Stimulated activated memory B cell treated with anti-CD40 and anti-IgM and Interleukin-4, amounts not matched to agents 10 μg/mL and 1 μg/mL and 100 μg/mL, for 72 hours (primary cell): ENCODE results near the gene CKAP2L.

Source experiments
- ATAC-seq: fragments of 150-1000 bp; cut with Tn5 transposase; 2 replicates; pipeline ENCODE4 v1.10.0; 2021
- H3K27ac Mint-ChIP-seq: one replicate; pipeline ENCODE4 v1.8.0; 2022; ENCODE audit warnings: mild to moderate bottlenecking, mixed read lengths
- H3K27me3 Mint-ChIP-seq: one replicate; pipeline ENCODE4 v1.8.0; 2022; ENCODE audit warnings: mixed read lengths
- H3K36me3 Mint-ChIP-seq: one replicate; pipeline ENCODE4 v1.8.0; 2022; ENCODE audit warnings: mixed read lengths
- H3K4me1 Mint-ChIP-seq: one replicate; pipeline ENCODE4 v1.8.0; 2022; ENCODE audit warnings: mixed read lengths
- H3K4me3 Mint-ChIP-seq: one replicate; pipeline ENCODE4 v1.8.0; 2022; ENCODE audit warnings: mild to moderate bottlenecking, moderate library complexity, mixed read lengths
- H3K9me3 Mint-ChIP-seq: one replicate; pipeline ENCODE4 v1.8.0; 2022; ENCODE audit warnings: mixed read lengths

CKAP2L gene, protein sequence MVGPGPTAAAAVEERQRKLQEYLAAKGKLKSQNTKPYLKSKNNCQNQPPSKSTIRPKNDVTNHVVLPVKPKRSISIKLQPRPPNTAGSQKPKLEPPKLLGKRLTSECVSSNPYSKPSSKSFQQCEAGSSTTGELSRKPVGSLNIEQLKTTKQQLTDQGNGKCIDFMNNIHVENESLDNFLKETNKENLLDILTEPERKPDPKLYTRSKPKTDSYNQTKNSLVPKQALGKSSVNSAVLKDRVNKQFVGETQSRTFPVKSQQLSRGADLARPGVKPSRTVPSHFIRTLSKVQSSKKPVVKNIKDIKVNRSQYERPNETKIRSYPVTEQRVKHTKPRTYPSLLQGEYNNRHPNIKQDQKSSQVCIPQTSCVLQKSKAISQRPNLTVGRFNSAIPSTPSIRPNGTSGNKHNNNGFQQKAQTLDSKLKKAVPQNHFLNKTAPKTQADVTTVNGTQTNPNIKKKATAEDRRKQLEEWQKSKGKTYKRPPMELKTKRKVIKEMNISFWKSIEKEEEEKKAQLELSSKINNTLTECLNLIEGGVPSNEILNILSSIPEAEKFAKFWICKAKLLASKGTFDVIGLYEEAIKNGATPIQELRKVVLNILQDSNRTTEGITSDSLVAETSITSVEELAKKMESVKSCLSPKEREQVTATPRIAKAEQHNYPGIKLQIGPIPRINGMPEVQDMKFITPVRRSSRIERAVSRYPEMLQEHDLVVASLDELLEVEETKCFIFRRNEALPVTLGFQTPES

DNA sequence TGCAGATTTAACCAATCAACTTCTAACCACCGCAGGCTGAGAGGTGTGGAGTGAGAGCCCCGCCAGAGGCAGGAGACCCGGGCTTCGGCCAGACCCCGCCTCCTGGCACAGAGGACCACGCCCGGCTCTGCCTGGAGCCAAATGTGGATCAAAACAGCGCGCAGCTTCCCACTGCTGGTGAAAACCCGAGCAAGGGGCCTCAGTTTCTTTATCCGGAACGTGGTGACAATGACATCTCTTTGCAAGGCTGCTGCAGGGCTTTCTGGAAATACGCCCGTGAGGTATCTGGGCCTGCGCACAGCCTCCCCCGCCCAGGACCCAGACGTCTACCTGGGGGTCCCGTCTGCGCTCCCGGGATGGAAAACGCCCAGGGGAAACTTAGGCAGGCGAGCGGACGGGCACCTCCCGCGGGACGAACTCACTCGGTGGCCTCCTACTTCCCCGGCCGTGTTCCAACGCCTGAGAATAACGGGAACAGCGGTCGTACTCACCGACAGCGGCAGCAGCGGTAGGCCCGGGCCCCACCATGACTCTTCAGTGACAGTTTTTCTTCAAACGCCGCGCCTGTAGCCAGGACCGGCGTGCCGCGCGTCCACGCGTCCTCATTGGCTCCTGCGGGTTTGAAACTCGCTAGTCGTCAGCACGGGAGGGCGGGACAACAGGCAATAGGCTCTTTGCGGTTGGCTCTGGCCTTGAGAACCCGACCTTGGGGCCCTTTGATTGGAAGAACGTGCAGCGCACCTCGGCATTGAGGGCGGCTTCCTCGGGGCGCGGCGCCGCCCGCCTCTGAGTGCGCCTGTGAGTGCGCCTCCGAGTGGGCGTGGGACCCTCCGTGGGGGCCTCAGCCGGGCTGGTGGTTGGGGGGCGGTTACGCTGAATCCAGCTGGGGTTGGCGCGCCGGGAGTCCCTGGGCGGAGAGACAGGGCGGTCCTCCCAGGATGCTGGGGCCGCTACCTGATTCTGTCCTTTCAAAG, at the start of gene CKAP2L:
Gene CKAP2L, minus strand, starts transcription at position 539 of the 974 bp plus-strand sequence. Its CDS starts 11 bp downstream, at position 528.
- Mint-ChIP-seq H3K27ac (peak within 1 kb of the TSS; percentile 86), H3K4me1 (peaks cover 28% of the 10 kb centered on the region), H3K9me3 (no peaks in the 10 kb centered on the region), H3K36me3 (no peaks in the 10 kb centered on the region), H3K4me3 (peak within 1 kb of the TSS; percentile 96), H3K27me3 (no peaks in the 10 kb centered on the region)
- ATAC-seq, result peak; percentile 99

DNA sequence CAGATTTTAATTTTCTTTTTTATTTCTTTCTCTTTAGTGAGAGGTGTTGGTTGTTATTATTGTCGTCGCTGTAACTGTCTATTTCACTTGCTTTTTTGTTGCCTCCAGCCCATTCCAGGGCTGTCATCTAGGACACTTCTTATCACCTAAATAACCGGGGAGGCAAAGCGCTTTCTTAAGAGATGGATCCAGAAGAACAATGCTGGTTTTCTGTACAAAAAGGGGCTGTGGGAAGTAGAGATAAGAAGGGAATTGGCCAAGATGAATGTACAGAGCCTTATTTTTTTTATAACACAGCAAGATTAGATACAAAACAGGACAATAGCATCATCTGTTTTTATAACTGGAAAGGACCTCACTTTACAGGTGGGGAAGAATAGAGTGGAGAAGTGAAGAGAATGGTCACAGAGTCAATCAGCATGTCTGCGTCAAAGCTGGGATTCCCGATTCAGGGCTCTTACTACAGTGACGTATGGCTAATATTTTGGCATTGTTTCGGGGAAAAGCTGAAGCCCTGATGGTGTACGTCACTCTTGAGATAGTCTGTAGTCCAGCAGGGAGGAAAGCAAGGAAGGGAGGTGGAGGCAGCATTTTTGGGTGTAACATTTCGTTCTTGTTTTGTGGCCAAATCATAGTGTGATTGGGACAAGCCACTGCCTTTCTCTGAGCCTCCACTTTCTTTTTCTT, 49.0 kb upstream of the CKAP2L start:
- Mint-ChIP-seq H3K27ac (peak overlapping the region; percentile 78), H3K4me3 (no peak overlapping the region), H3K36me3 (peaks cover 5% of the 10 kb centered on the region), H3K27me3 (no peaks in the 10 kb centered on the region), H3K9me3 (peaks cover 6% of the 10 kb centered on the region), H3K4me1 (peaks cover 27% of the 10 kb centered on the region)
- no peak for ATAC-seq

DNA sequence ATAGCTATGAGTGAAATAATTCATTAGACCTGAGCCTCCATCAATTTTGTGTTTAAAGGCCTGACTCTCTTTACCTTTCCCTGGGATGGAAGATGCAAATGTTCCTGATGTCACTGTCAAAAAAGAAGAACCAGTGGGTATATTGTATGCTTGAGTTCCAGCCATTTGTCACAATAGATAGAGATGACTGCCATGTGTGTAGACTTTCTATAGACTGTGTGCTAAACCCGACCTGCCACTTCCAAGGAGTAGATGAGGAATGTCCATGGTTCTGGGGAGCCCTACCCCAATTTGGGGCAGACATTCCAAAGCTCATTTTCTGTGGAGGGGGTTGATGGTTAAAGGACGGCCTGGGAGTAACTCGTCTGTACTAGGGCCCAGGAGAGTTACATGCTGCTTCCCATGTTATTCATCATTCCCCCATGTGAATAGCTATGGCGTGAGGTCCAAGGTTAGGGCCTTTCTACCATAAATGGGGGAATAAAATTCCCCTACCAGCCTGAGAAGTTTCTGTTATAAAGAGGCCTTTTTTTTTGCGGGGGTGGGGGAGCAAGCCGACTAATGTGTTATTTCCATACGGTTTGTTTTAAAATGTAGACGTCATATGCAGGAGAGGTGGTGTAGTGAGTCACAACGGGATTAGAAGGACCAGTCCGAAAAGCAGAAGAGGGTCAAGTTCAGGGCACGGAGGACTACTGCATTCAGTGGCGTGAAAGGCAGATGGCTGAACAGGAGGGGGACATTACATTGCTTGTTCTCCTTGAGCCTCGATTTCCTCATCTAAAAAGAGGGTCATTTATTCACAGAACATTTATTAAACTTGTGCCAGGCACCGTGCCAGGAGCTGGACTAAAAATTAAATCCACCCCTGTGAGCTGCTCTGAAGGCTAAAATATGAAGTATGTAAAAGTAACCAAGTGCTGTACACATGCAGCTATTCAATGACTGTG, 48.2 kb upstream of the CKAP2L start:
- H3K4me3 Mint-ChIP-seq, result no peak overlapping the region
- H3K4me1 Mint-ChIP-seq, result peaks cover 27% of the 10 kb centered on the region
- H3K9me3 Mint-ChIP-seq, result peaks cover 7% of the 10 kb centered on the region
- peak; percentile 81 for ATAC-seq
- no peaks in the 10 kb centered on the region for H3K27me3 Mint-ChIP-seq
- H3K27ac Mint-ChIP-seq, result peak overlapping the region; percentile 78
- peaks cover 8% of the 10 kb centered on the region for H3K36me3 Mint-ChIP-seq

DNA sequence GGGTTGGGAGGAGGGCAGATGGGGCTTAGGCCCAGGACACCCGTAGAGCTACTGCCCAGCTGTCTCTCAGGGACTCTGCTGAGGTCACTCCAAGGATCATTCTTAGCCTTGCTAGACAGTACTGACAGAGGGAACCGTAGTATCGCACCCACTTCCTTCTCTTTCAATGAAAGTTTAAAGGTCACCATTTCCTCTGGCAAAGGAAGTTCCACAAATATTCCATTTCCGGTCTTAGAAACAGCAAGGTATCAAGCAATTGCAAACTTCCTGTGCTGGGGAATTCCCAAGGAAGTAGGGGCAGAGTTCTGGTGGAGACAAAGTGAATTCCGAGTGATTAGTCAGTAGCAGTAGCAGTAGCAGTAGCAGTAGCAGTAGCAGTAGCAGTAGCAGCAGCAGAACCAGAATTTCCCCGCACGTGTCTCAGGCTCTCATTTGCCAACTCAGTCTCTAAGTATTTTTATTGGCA, 47.5 kb upstream of the CKAP2L start:
- ATAC-seq, result peak; percentile 82
- H3K36me3 Mint-ChIP-seq, result peaks cover 15% of the 10 kb centered on the region
- H3K27ac Mint-ChIP-seq, result peak overlapping the region; percentile 78
- H3K27me3 Mint-ChIP-seq, result no peaks in the 10 kb centered on the region
- peaks cover 33% of the 10 kb centered on the region for H3K4me1 Mint-ChIP-seq
- peaks cover 13% of the 10 kb centered on the region for H3K9me3 Mint-ChIP-seq
- H3K4me3 Mint-ChIP-seq, result no peak overlapping the region

DNA sequence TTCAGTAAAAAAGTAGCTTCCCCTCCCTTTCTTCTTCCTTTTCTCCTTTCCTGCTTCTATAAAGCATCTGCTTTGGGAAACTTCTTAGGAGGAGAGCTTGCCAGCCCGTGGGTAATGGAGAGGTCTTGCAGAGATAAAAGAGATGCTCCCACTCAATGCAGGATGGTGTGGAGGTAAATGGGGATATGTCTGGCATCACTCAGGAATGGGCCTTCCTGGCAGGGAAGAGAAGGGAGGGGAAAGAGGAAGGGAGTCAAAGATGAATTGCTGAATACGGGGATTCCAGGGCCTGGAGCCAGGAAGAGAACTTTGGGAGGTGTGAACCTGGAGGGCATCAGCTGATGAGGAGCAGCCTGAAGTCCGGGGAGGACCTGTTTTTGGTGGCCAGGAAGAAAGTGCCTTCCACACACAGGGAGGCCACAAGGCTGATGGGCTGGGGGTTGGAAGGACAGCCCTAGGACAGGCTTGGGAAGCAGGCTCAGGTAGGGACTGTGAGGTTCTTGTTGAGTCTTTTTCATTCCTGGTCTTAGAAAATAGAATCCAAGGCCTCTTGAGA, 46.9 kb upstream of the CKAP2L start:
- peak overlapping the region; percentile 78 for H3K27ac Mint-ChIP-seq
- no peak for ATAC-seq
- no peaks in the 10 kb centered on the region for H3K27me3 Mint-ChIP-seq
- no peak overlapping the region for H3K4me3 Mint-ChIP-seq
- H3K36me3 Mint-ChIP-seq, result peaks cover 20% of the 10 kb centered on the region
- H3K9me3 Mint-ChIP-seq, result peaks cover 17% of the 10 kb centered on the region
- H3K4me1 Mint-ChIP-seq, result peaks cover 38% of the 10 kb centered on the region

DNA sequence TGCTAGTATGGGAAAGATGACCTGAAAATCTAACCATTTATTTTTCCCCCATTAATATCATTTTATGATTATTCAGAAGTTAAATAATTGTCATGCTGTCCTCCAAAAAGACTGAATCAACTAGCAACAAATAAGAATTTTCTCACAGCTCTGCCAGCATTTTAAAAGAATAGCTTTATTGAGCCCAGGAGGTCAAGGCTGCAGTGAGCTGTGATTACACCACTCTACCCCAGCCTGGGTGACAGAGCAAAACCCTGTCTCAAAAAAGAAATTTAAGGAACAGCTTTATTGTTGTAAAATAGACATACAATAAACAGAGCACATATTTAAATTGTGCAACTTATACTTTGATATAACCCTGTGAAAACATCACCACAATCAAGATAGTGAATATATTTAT, 44.7 kb upstream of the CKAP2L start:
- no peak overlapping the region for H3K4me3 Mint-ChIP-seq
- H3K27me3 Mint-ChIP-seq, result no peaks in the 10 kb centered on the region
- no peak overlapping the region for H3K27ac Mint-ChIP-seq
- H3K4me1 Mint-ChIP-seq, result peaks cover 55% of the 10 kb centered on the region
- ATAC-seq, result no peak
- H3K36me3 Mint-ChIP-seq, result peaks cover 27% of the 10 kb centered on the region
- peaks cover 17% of the 10 kb centered on the region for H3K9me3 Mint-ChIP-seq

DNA sequence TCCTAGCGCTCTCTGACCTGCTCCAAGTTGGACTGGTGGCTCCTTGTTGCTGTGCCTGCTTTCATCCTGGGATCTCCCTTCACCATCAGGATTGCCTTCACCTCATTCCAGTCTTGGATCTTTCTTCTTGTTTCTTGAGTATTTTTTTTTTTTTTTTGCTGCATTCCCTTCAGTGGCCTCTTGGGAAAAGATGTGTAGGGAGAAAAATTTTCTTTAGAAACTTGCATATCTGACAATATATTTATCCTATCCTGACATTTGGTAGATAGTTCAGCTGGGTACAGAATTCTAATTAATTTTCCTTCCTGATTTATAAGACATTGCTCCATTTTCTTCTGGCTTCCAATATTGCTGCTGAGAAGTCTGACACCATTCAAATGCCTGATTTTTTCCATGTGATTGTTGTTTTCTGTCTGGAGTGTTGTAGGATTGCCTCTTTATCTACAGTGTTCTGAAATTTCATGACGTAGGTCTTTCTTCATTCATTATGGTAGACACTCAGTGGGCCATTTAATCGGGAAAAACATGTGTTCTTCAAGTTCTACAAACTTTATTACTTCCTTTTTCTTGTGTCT, 42.9 kb upstream of the CKAP2L start:
- Mint-ChIP-seq H3K4me3 (no peak overlapping the region), H3K9me3 (peaks cover 17% of the 10 kb centered on the region), H3K4me1 (peaks cover 47% of the 10 kb centered on the region), H3K27me3 (no peaks in the 10 kb centered on the region), H3K36me3 (peaks cover 27% of the 10 kb centered on the region), H3K27ac (peak overlapping the region; percentile 8)
- ATAC-seq, result no peak

DNA sequence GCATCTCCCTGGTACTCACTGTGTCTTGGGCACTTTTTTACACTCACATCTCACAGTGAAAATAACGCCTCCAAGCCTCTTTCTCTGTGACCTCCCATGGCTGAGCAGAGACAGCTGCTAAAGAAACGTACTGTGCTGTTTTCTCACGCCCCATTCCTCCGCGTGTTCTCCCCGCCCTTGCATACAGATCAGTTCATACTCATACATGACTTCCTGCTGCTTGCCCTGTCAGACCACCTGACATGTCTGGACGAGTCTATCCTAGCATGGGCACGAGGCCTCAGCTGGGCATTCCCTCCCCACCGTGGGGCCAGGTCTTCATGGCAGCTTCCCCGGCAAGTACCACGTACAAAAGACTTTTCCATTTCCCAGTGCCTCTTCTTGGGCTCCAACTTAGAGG, 41.1 kb upstream of the CKAP2L start:
- peak; percentile 91 for ATAC-seq
- H3K27ac Mint-ChIP-seq, result peak overlapping the region; percentile 82
- peaks cover 24% of the 10 kb centered on the region for H3K36me3 Mint-ChIP-seq
- peaks cover 36% of the 10 kb centered on the region for H3K4me1 Mint-ChIP-seq
- H3K4me3 Mint-ChIP-seq, result peak overlapping the region; percentile 59
- H3K9me3 Mint-ChIP-seq, result peaks cover 15% of the 10 kb centered on the region
- H3K27me3 Mint-ChIP-seq, result no peaks in the 10 kb centered on the region

DNA sequence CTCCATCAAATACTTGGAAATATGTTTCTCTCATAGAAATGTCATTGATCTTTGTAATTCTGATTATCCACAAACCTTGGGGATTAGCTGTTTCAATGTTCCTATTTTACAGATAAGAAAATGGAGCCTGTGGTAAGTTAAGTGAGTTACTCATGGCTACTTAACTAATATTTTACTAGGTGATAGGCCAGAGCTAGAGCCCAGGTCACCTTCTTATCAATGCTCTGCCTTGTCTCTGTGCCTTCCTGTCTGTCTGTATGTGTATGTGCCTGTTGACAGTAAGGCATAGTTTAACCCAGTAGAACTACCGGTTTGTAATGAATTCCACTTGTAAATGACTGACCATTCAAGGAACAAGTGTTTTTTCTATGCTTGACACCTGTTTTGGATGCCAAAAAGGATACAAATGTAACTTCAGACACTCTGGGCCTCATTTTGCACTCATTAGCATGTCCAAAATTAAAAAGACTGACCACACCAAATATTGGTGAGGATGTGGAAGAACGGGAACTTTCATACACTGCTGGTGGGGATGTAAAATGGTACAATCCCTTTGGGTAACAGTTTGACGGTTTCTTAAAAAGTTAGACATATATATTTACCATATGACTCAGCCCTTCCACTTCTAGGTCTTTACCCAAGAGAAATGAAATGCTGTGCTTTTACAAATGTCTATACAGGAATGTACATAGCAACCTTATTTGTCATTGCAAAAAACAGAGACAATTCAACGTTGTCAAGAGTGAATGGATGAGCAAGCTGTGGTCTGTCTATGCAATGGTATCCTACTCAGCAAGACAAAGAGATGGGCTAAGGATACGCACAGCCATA, 39.5 kb upstream of the CKAP2L start:
- H3K4me3 Mint-ChIP-seq, result no peak overlapping the region

DNA sequence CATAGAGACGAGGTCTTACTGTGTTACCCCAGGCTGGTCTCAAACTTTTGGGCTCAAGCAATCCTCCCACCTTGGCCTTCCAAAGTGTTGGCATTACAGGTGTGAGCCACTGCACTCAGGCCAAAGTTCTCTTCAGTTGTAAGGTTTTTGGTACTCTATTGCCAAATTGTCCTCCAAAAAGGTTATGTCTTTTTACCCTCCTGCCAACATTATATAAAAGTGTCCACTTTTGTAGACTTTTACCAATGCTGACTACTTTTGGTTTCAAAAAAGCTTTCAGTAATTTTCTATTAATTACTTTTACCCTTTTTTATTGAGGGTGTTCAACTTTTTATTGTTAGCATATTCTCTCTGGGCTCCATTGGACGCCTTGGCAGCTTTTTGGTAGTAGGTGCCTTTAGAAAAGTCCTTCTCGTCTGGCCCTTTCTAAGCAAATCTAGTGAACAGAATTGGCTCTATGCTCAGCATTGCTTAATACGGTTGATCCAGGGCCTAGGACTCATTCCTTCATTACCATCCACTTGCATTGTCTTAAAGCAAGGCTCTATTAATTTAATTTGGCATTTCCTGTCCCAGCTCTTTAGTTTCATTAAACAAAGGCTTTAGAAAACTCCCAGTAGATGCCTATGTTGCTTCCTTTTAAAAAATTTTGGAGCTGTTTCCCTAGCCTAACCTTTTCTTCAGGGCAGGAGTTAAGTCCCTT, 36.6 kb upstream of the CKAP2L start:
- Mint-ChIP-seq H3K4me3 (no peak overlapping the region), H3K9me3 (peaks cover 5% of the 10 kb centered on the region), H3K4me1 (peaks cover 40% of the 10 kb centered on the region), H3K27ac (peak overlapping the region; percentile 30), H3K27me3 (no peaks in the 10 kb centered on the region), H3K36me3 (peaks cover 13% of the 10 kb centered on the region)
- ATAC-seq, result no peak

More for the DNA sequence above, 39.5 kb upstream of the CKAP2L start:
- H3K27me3 Mint-ChIP-seq, result no peaks in the 10 kb centered on the region
- ATAC-seq, result peak; percentile 57
- H3K9me3 Mint-ChIP-seq, result peaks cover 15% of the 10 kb centered on the region
- peaks cover 29% of the 10 kb centered on the region for H3K36me3 Mint-ChIP-seq
- H3K27ac Mint-ChIP-seq, result peak overlapping the region; percentile 69
- peaks cover 49% of the 10 kb centered on the region for H3K4me1 Mint-ChIP-seq

DNA sequence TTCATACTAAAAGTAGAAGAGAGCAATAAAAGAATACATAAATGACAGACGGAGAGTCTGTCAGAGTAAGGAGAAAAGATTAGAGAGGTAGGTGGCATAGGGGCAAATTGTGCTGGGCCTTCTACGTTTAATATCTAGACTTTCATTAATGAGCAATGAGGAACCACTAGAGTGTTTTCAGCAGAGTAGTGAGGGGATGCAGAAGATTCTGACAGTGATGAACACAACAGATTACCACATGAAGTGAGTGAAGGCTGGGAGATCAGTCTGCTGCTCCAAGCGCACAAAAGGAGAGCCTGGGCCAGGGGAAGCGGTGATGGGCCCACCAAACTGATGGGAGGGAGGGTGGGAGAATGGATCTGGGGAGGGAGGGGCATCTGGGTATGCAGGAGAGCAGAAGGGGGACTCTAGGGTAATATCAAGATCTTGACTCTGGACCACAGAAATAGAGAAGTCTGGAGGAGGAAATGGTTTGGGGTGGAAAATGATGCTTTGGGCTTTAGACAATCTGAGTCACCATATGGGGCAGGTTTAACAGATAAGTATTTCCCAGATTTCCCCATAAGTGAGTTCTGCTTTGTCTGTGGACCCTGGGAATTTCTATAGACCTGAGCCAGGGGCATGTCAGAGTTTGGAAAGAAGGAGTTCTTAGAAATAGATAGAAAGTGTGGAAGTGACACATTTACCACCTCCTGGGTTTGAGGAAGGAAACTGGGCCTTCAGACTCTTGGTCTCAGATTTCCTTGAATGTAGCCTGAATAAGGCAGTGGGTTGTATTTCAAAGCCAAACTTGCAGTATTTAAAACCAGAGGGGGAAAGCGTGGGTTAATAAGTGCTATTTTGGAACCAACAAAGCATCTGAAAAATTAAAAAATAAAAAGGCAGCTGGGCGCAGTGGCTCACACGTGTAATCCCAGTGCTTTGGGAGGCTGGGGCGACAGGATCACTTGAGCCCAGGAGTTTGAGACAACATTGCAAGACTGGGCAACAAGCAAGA, 34.9 kb upstream of the CKAP2L start:
- peak; percentile 79 for ATAC-seq
- peaks cover 35% of the 10 kb centered on the region for H3K4me1 Mint-ChIP-seq
- peaks cover 5% of the 10 kb centered on the region for H3K9me3 Mint-ChIP-seq
- H3K27ac Mint-ChIP-seq, result peak overlapping the region; percentile 63
- H3K4me3 Mint-ChIP-seq, result no peak overlapping the region
- H3K36me3 Mint-ChIP-seq, result peaks cover 7% of the 10 kb centered on the region
- no peaks in the 10 kb centered on the region for H3K27me3 Mint-ChIP-seq
